Esophagus squamous epithelium (tissue), 5 donors: ENCODE data around the gene ADAM22. TPM values are rescaled to one million over a fixed set of nuclear protein-coding genes. Genes with fewer than 3 reads are reported as not detected.

ENCODE experiments used
- DNase-seq: peaks from one replicate; lab custom pipeline; 2025; lab: John Stamatoyannopoulos, UW
- H3K27ac ChIP-seq, 4 donors: fragments of 200-600 bp; sonication (generic); one replicate each; pipeline ENCODE4 v1.5.1; 2016 to 2019; ENCODE audit warnings: mild to moderate bottlenecking in 1 of 4
- H3K27me3 ChIP-seq, 4 donors: fragments of 200-600 bp; sonication (generic); 1 replicate in 3 of 4; 2 replicates in 1 of 4; pipeline versions ENCODE4 v1.5.1 to v1.6.0; 2017 to 2021; ENCODE audit warnings: antibody characterized with exemption in 1 of 4
- H3K36me3 ChIP-seq, 3 donors: fragments of 200-600 bp; sonication (generic); one replicate each; pipeline ENCODE4 v1.5.1; 2016 to 2019
- H3K4me1 ChIP-seq, 3 donors: fragments of 200-600 bp; sonication (generic); one replicate each; pipeline ENCODE4 v1.5.1; 2017 to 2019
- H3K4me3 ChIP-seq, 4 donors: fragments of 200-600 bp; sonication (generic); 1 replicate in 3 of 4; 2 replicates in 1 of 4; pipeline ENCODE4 v1.5.1; 2016 to 2019; ENCODE audit warnings: mild to moderate bottlenecking in 2 of 4, moderate library complexity in 1 of 4
- H3K9me3 ChIP-seq, 3 donors: fragments of 200-600 bp; sonication (generic); one replicate each; pipeline ENCODE4 v1.5.1; 2016 to 2019
- CTCF ChIP-seq, 6 experiments: fragments of 450-650 bp in 4 of 6; fragments of 200-600 bp in 2 of 6; sonication (generic) in 2 of 6; IDR thresholded peaks; one replicate each; pipeline ENCODE4 v1.5.1; 2016 to 2019; ENCODE audit warnings: antibody characterized with exemption in 6 of 6, mild to moderate bottlenecking in 4 of 6, moderate library complexity in 4 of 6
- POLR2A ChIP-seq, 4 donors: fragments of 450-650 bp; IDR thresholded peaks; one replicate each; pipeline ENCODE4 v1.6.1; 2017; ENCODE audit warnings: antibody characterized with exemption in 4 of 4, mild to moderate bottlenecking in 4 of 4, moderate library complexity in 3 of 4
- WGBS, 2 donors: methylation state at CpG; one replicate each; pipeline ENCODE4 v1.1.5; 2018; 5-methylcytosine and 5-hydroxymethylcytosine counted together
- intact Hi-C: fragments of 100-400 bp; cut with DNase I; formaldehyde crosslinking; loops from one replicate; pipeline ENCODE4 v1.15.0; 2022
- total RNA-seq, 4 donors: library from RNA; depleted of rRNA; stranded (reverse); fragments of >200 nt; gene quantifications; one replicate each; pipeline ENCODE4 v1.1.0, GENCODE V29; 2016
- donor health status: DM: yes; HTN: yes; CAD: no.

The ADAM22 gene
- total RNA-seq, 4 donors from 2014 or later, result 0.61 to 1.4 (median 1.1) TPM

GRCh38 chr7:88069093-88069492, 135.0 kb downstream of the ADAM22 start:
- TF ChIP-seq CTCF (IDR thresholded peaks at IDR 0.05) (no peak), POLR2A (IDR thresholded peaks at IDR 0.05) (no peak)
- no peaks in the 10 kb centered on the region for H3K9me3 ChIP-seq
- H3K27me3 ChIP-seq, result no peaks in the 10 kb centered on the region
- no peaks in the 10 kb centered on the region for H3K4me1 ChIP-seq
- intact Hi-C loops, result no loop called here
- no peaks in the 10 kb centered on the region for H3K36me3 ChIP-seq
- WGBS, 2 donors, result 86 to 90% methylated on average over 1 of the region's 1 CpG
- H3K4me3 ChIP-seq, result no peak overlapping the region
- no peak overlapping the region for H3K27ac ChIP-seq
- DNase-seq, result no peak

- no peaks in the 10 kb centered on the region for H3K4me1 ChIP-seq
- intact Hi-C loops, result no loop called here
- no peak for DNase-seq
- no peaks in the 10 kb centered on the region for H3K36me3 ChIP-seq
- H3K4me3 ChIP-seq, result no peak overlapping the region
- H3K27me3 ChIP-seq, result no peaks in the 10 kb centered on the region
- H3K27ac ChIP-seq, result no peak overlapping the region
- TF ChIP-seq POLR2A (IDR thresholded peaks at IDR 0.05), result no peak
- TF ChIP-seq CTCF (IDR thresholded peaks at IDR 0.05), result no peak
- 42 to 46% methylated on average over 3 of the region's 3 CpGs for WGBS, 2 donors
- H3K9me3 ChIP-seq, result no peaks in the 10 kb centered on the region
These were observed 138.1 kb downstream of the ADAM22 start for GRCh38 chr7:88071994-88072714.

GRCh38 chr7:88072715-88073055, 138.6 kb downstream of the ADAM22 start:
- no peaks in the 10 kb centered on the region for H3K36me3 ChIP-seq
- intact Hi-C loops, result no loop called here
- H3K27ac ChIP-seq, result no peak overlapping the region
- WGBS, 2 donors, result 31 to 47% methylated on average over 1 of the region's 1 CpG
- no peak overlapping the region for H3K4me3 ChIP-seq
- TF ChIP-seq CTCF (IDR thresholded peaks at IDR 0.05) (no peak), POLR2A (IDR thresholded peaks at IDR 0.05) (no peak)
- no peaks in the 10 kb centered on the region for H3K9me3 ChIP-seq
- no peaks in the 10 kb centered on the region for H3K4me1 ChIP-seq
- DNase-seq, result no peak
- H3K27me3 ChIP-seq, result no peaks in the 10 kb centered on the region

- 69 to 90% methylated on average over 1 of the region's 1 CpG for WGBS, 2 donors
These were observed 139.6 kb downstream of the ADAM22 start for GRCh38 chr7:88073626-88074025.

More at GRCh38 chr7:88073626-88074025, 139.6 kb downstream of the ADAM22 start:
- Histone ChIP-seq H3K27ac (no peak overlapping the region), H3K4me1 (no peaks in the 10 kb centered on the region), H3K9me3 (no peaks in the 10 kb centered on the region), H3K4me3 (no peak overlapping the region), H3K27me3 (no peaks in the 10 kb centered on the region), H3K36me3 (no peaks in the 10 kb centered on the region)
- no peak for TF ChIP-seq POLR2A (IDR thresholded peaks at IDR 0.05)
- TF ChIP-seq CTCF (IDR thresholded peaks at IDR 0.05), result no peak
- no peak for DNase-seq
- intact Hi-C loops, result no loop called here
